Heart right ventricle (tissue), 16 donors: Measurements from ENCODE around the gene RCC2. TPM values are rescaled to one million over a fixed set of nuclear protein-coding genes. Genes with fewer than 3 reads are reported as not detected.

Experiments used
- ATAC-seq, 8 donors: fragments of 200-7000 bp; cut with Tn5 transposase; one replicate each; pipeline ENCODE4 v1.9.1; 2020; ENCODE audit warnings: mild to moderate bottlenecking in 8 of 8, moderate library complexity in 8 of 8, moderate number of reproducible peaks in 1 of 8
- DNase-seq, 2 donors: peaks; one replicate each; pipeline ENCODE4 v3.0.0-alpha.2; 2020
- H3K27ac ChIP-seq, 10 donors: fragments of 200-600 bp; sonication (generic) in 2 of 10; one replicate each; pipeline versions ENCODE4 v1.5.0 to v1.8.0; 2020 to 2022; ENCODE audit warnings: mild to moderate bottlenecking in 3 of 10
- H3K27me3 ChIP-seq, 7 donors: fragments of 200-600 bp; one replicate each; pipeline ENCODE4 v1.8.0; 2021 to 2022; ENCODE audit warnings: mild to moderate bottlenecking in 2 of 7
- H3K36me3 ChIP-seq, 9 donors: fragments of 200-600 bp; sonication (generic) in 1 of 9; one replicate each; pipeline versions ENCODE4 v1.5.0 to v1.8.0; 2020 to 2022; ENCODE audit warnings: mild to moderate bottlenecking in 2 of 9
- H3K4me1 ChIP-seq, 9 donors: fragments of 200-600 bp; sonication (generic) in 1 of 9; one replicate each; pipeline versions ENCODE4 v1.5.0 to v1.8.0; 2020 to 2022; ENCODE audit warnings: mild to moderate bottlenecking in 4 of 9
- H3K4me3 ChIP-seq, 10 donors: fragments of 200-600 bp; sonication (generic) in 2 of 10; one replicate each; pipeline versions ENCODE4 v1.5.0 to v1.8.0; 2020 to 2022; ENCODE audit warnings: mild to moderate bottlenecking in 7 of 10, moderate library complexity in 2 of 10
- H3K9me3 ChIP-seq, 11 donors: fragments of 200-600 bp in 10 of 11; sonication (generic) in 2 of 11; one replicate each; pipeline versions ENCODE4 v1.5.0 to v1.8.0; 2013 to 2022; ENCODE audit warnings: mild to moderate bottlenecking in 2 of 11, control low read depth in 1 of 11, moderate library complexity in 1 of 11
- CTCF ChIP-seq, 9 donors: fragments of 200-600 bp; sonication (generic) in 2 of 9; IDR thresholded peaks; one replicate each; pipeline versions ENCODE4 v1.5.0 to v1.8.0; 2021 to 2022; ENCODE audit warnings: antibody characterized with exemption in 9 of 9, mild to moderate bottlenecking in 5 of 9, moderate library complexity in 1 of 9
- WGBS, 2 donors: extraction: QIAGEN DNeasy Blood & Tissue Kit; methylation state at CpG; one replicate each; pipeline ENCODE4 v1.1.7; 2013; ENCODE audit warnings: inconsistent platforms in 1 of 2; 5-methylcytosine and 5-hydroxymethylcytosine counted together
- intact Hi-C, 10 donors: fragments of 100-400 bp; cut with DNase I; formaldehyde crosslinking; loops; one replicate each; pipeline versions ENCODE4 v1.11.1 to v1.14.2; 2022
- polyA plus RNA-seq, 2 donors: library from polyadenylated mRNA; stranded (reverse); fragments of 200-250 nt; gene quantifications; one replicate each; pipeline ENCODE4 v1.2.3, GENCODE V29; 2013
- total RNA-seq, 10 donors: library from RNA; stranded (reverse); fragmentation: NEBNext Ultra II Directional in 3 of 10; extraction: Animal tissue kit (Norgen Biotek cat#: 25700) in 3 of 10; gene quantifications; one replicate each; pipeline versions ENCODE4 v1.2.1 to v1.2.4, GENCODE V29; 2021 to 2023
- donor health status: Arrhythmogenic right ventricular cardiomyopathy.
- donor health status: ischemic (EF 13 %, LVEDD 7.1; RV severe dilation, severe dysfunction).
- donor health status: healthy with polysubstance abuse.
- donor health status: DM: no; HTN: yes; CAD: no.
- donor health status: DM: no; HTN: no; CAD: no.
- donor health status: ischemic (EF 25% LVEDD 6.9; RV normal size, moderate dysfunction).
- donor health status: ischemic (EF 25% LVEDD 5.7; RV mildly dilated, moderate dysfunction).
- donor health status: healthy.
- donor health status: DM: yes; HTN: yes; CAD: no.
- donor health status: Ischemic cardiomyopathy.
- donor health status: ischemic (EF 35%, LVEDD 5.7; RV mildly dilated, moderate dysfunction).
- donor health status: nonischemic (EF 11% LVEDD 7.7; RV severe dilation, severe dysfunction).
- donor health status: DM: yes; HTN: yes; CAD: no.
- donor health status: PGD.
- donor health status: ischemic (EF 29% LVEDD 5.4; RV normal size, mild dysfunction).
- donor health status: nonischemic (EF 23%, LVEDD 6.1; RV moderate dilation, normal function).

RCC2 gene
- total and polyA plus RNA-seq, 12 donors: 9.0 to 25.3 (median 11.4) TPM

- WGBS, 2 donors: 83 to 91% methylated on average over 4 of the region's 4 CpGs
- TF ChIP-seq CTCF (IDR thresholded peaks at IDR 0.05): no peak
- intact Hi-C loops: no loop called here
- Histone ChIP-seq H3K36me3 (peaks cover 0 to 5% (median 0%) of the 10 kb centered on the region in 9 donors), H3K27ac (no peak overlapping the region), H3K9me3 (peaks cover 0 to 11% (median 0%) of the 10 kb centered on the region in 11 donors), H3K4me1 (peaks cover 0 to 10% (median 0%) of the 10 kb centered on the region in 9 donors), H3K27me3 (peaks cover 0 to 57% (median 25%) of the 10 kb centered on the region in 7 donors), H3K4me3 (no peak overlapping the region)
- ATAC-seq (no peak), DNase-seq (no peak)
Observed at GRCh38 chr1:17363771-17364170, 75.7 kb downstream of the RCC2 start.

GRCh38 chr1:17363351-17363750 is 76.1 kb downstream of the RCC2 start:
- H3K4me1 ChIP-seq: peaks cover 0 to 10% (median 0%) of the 10 kb centered on the region in 9 donors
- 81 to 85% methylated on average over 12 of the region's 12 CpGs for WGBS, 2 donors
- H3K9me3 ChIP-seq: peaks cover 0 to 11% (median 0%) of the 10 kb centered on the region in 11 donors
- no peak overlapping the region for H3K27ac ChIP-seq
- no peak for DNase-seq
- H3K4me3 ChIP-seq: no peak overlapping the region
- no peak for ATAC-seq
- H3K36me3 ChIP-seq: peaks cover 0 to 5% (median 0%) of the 10 kb centered on the region in 9 donors
- intact Hi-C loops: no loop called here
- peaks cover 0 to 56% (median 25%) of the 10 kb centered on the region in 7 donors for H3K27me3 ChIP-seq
- TF ChIP-seq CTCF (IDR thresholded peaks at IDR 0.05): no peak

GRCh38 chr1:17361687-17362086 is 77.8 kb downstream of the RCC2 start:
- peaks cover 0 to 51% (median 20%) of the 10 kb centered on the region in 7 donors for H3K27me3 ChIP-seq
- peaks cover 0 to 5% (median 0%) of the 10 kb centered on the region in 9 donors for H3K36me3 ChIP-seq
- no peak for DNase-seq
- intact Hi-C loops: no loop called here
- H3K4me1 ChIP-seq: peaks cover 0 to 10% (median 0%) of the 10 kb centered on the region in 9 donors
- no peak overlapping the region for H3K4me3 ChIP-seq
- ATAC-seq: no peak
- no peak for TF ChIP-seq CTCF (IDR thresholded peaks at IDR 0.05)
- peaks cover 0 to 11% (median 0%) of the 10 kb centered on the region in 11 donors for H3K9me3 ChIP-seq
- H3K27ac ChIP-seq: no peak overlapping the region
- WGBS, 2 donors: 82 to 83% methylated on average over 4 of the region's 4 CpGs

GRCh38 chr1:17360272-17360956 is 79.1 kb downstream of the RCC2 start:
- WGBS, 2 donors: 80% methylated on average over 11 of the region's 11 CpGs
- H3K4me1 ChIP-seq: peaks cover 0 to 6% (median 0%) of the 10 kb centered on the region in 9 donors
- peaks cover 0 to 11% (median 0%) of the 10 kb centered on the region in 11 donors for H3K9me3 ChIP-seq
- DNase-seq (no peak), ATAC-seq (no peak)
- intact Hi-C loops: no loop called here
- H3K27me3 ChIP-seq: peaks cover 0 to 50% (median 12%) of the 10 kb centered on the region in 7 donors
- TF ChIP-seq CTCF (IDR thresholded peaks at IDR 0.05): no peak
- H3K27ac ChIP-seq: no peak overlapping the region
- peaks cover 0 to 5% (median 0%) of the 10 kb centered on the region in 9 donors for H3K36me3 ChIP-seq
- H3K4me3 ChIP-seq: no peak overlapping the region
